ENCODE data around the gene CRYBG2. TPM values are rescaled to one million over a fixed set of nuclear protein-coding genes. Genes with fewer than 3 reads are reported as not detected.
A peak's percentile ranks its signal among the peaks of the same experiment; 100 is the strongest.

Gene CRYBG2
- total and polyA plus RNA-seq, 10 of the 15 experiments (the other 5 are each of a cell fraction or from before 2014, with no cell fraction given) = 0.03 to 1.2 (median 0.11) TPM; not detected in 4

DNA sequence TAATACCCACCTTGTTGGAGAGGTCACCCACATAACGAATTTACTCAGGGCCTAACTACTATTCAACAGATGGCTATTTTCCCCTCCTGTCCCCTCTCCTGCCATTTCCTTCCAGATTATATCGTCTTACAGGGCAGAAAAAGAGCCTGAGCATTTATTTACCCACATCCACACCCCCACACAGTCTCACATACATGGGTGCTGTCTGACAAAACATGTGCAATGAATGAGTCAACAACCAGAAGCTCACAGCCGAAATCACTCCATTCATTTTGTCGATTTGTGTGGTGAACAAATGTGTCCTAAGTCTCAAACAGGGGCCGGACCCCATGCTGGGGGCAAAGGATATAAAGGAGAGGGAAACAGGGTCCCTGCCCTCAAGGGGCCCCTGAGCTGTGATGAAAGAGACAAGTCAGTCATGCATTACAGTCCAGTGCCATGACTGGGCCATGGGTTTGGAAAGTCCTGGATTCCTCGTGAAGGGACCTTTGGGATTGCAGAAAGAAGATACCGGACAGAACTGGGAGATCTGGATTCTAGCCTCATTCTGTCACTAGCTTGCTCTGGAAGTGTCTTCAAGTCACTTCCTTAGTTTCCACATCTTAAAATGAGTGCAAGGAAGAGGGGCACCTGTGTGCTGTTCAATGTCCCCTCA, 35.0 kb upstream of the CRYBG2 start:
- no peaks in the 10 kb centered on the region for H3K4me1 ChIP-seq (ENCODE audit: control insufficient read depth, insufficient read depth, low read length)
- SMC1A ChIA-PET (ENCODE audit: uncharacterized antibody, unreplicated experiment) = no interaction called here
- 36% methylated on average over 7 of the region's 7 CpGs for WGBS (ENCODE audit: insufficient coverage, insufficient replicate concordance, low lambda C conversion rate, missing lambda C conversion rate)
- intact Hi-C loops (cut with micrococcal nuclease; ENCODE audit: unreplicated experiment) (no loop called here), in situ Hi-C loops (cut with MboI) (no loop called here)
- no peak for ATAC-seq
- CTCF ChIA-PET = interaction anchor here (1.2 to 2.4 kb wide), 4 partner anchors 11 to 104 kb away, joined by 3 to 11 read pairs (median 6); no protein-coding TSS in a partner anchor
- no peaks in the 10 kb centered on the region; a peak in 1 of 4 replicates for H3K27me3 ChIP-seq (replicated peaks in 1 of 2; ENCODE audit: control insufficient read depth in 2 of 2, insufficient read depth in 2 of 2, low read length in 1 of 2)
- TF ChIP-seq, protein P1, sequence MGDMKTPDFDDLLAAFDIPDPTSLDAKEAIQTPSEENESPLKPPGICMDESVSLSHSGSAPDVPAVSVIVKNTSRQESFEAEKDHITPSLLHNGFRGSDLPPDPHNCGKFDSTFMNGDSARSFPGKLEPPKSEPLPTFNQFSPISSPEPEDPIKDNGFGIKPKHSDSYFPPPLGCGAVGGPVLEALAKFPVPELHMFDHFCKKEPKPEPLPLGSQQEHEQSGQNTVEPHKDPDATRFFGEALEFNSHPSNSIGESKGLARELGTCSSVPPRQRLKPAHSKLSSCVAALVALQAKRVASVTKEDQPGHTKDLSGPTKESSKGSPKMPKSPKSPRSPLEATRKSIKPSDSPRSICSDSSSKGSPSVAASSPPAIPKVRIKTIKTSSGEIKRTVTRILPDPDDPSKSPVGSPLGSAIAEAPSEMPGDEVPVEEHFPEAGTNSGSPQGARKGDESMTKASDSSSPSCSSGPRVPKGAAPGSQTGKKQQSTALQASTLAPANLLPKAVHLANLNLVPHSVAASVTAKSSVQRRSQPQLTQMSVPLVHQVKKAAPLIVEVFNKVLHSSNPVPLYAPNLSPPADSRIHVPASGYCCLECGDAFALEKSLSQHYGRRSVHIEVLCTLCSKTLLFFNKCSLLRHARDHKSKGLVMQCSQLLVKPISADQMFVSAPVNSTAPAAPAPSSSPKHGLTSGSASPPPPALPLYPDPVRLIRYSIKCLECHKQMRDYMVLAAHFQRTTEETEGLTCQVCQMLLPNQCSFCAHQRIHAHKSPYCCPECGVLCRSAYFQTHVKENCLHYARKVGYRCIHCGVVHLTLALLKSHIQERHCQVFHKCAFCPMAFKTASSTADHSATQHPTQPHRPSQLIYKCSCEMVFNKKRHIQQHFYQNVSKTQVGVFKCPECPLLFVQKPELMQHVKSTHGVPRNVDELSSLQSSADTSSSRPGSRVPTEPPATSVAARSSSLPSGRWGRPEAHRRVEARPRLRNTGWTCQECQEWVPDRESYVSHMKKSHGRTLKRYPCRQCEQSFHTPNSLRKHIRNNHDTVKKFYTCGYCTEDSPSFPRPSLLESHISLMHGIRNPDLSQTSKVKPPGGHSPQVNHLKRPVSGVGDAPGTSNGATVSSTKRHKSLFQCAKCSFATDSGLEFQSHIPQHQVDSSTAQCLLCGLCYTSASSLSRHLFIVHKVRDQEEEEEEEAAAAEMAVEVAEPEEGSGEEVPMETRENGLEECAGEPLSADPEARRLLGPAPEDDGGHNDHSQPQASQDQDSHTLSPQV (IDR thresholded peaks at IDR 0.05) = no peak
- TF ChIP-seq, protein P2, sequence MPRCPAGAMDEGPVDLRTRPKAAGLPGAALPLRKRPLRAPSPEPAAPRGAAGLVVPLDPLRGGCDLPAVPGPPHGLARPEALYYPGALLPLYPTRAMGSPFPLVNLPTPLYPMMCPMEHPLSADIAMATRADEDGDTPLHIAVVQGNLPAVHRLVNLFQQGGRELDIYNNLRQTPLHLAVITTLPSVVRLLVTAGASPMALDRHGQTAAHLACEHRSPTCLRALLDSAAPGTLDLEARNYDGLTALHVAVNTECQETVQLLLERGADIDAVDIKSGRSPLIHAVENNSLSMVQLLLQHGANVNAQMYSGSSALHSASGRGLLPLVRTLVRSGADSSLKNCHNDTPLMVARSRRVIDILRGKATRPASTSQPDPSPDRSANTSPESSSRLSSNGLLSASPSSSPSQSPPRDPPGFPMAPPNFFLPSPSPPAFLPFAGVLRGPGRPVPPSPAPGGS (IDR thresholded peaks at IDR 0.05; ENCODE audit: borderline replicate concordance, insufficient read depth, low read depth, low read length, poor library complexity, severe bottlenecking) = peak; percentile 45
- no peaks in the 10 kb centered on the region for H3K9me3 ChIP-seq (replicated peaks; ENCODE audit: control insufficient read depth, insufficient read depth, low read length)
- no peak overlapping the region for H3K9ac ChIP-seq (ENCODE audit: control insufficient read depth, insufficient read depth, low read length)
- POLR2A ChIA-PET = interaction anchor here (0.5 to 1.0 kb wide), 2 partner anchors 11 to 18 kb away, joined by 3 to 6 read pairs; no protein-coding TSS in a partner anchor
- no peak overlapping the region for H2AFZ ChIP-seq (ENCODE audit: control insufficient read depth, low read depth, low read length)
- no peak for DNase-seq (ENCODE audit: low read depth, low spot score)
- RAD21 ChIA-PET (ENCODE audit: unreplicated experiment) = interaction anchor here (0.8 to 2.8 kb wide), 3 partner anchors 24 to 103 kb away, joined by 3 to 25 read pairs (median 5); no protein-coding TSS in a partner anchor
- no TSS peak for BruUV-seq (replicated peaks)
- H3K4me2 ChIP-seq (ENCODE audit: control insufficient read depth, insufficient read depth) = no peak overlapping the region
- no peaks in the 10 kb centered on the region for H3K79me2 ChIP-seq (ENCODE audit: control insufficient read depth, insufficient read depth, low read length)
- FAIRE-seq = no peak
- no peaks in the 10 kb centered on the region for H3K36me3 ChIP-seq (ENCODE audit: control insufficient read depth in 2 of 2, insufficient read depth in 2 of 2, low read length in 1 of 2)
- no peak overlapping the region for H3K4me3 ChIP-seq
- H3K27ac ChIP-seq (ENCODE audit: control insufficient read depth, insufficient read depth) = no peak overlapping the region
- no peaks in the 10 kb centered on the region for H4K20me1 ChIP-seq (ENCODE audit: control insufficient read depth, insufficient read depth)

Measured in GM12878 (cell line).